Mesendoderm (in vitro differentiated cells): ENCODE results near the gene SLC26A3.

ENCODE experiments used
- DNase-seq: peaks from one replicate; pipeline ENCODE4 v3.0.0; 2013
- H2AK5ac ChIP-seq: 2 replicates; pipeline ENCODE4 v1.6.1; 2013; ENCODE audit warnings: low read length, inconsistent platforms
- H2BK120ac ChIP-seq: 2 replicates; pipeline ENCODE4 v1.6.1; 2013; ENCODE audit warnings: low read depth, mild to moderate bottlenecking, low read length, moderate library complexity, mixed read lengths
- H2BK15ac ChIP-seq: replicated peaks from 2 replicates; pipeline ENCODE4 v1.6.1; 2013; ENCODE audit warnings: low read depth, mild to moderate bottlenecking, moderate library complexity
- H2BK5ac ChIP-seq: 2 replicates; pipeline ENCODE4 v1.6.1; 2013; ENCODE audit warnings: low read length, inconsistent platforms
- H3K18ac ChIP-seq: 2 replicates; pipeline ENCODE4 v1.6.1; 2013; ENCODE audit warnings: mild to moderate bottlenecking, low read length, mixed read lengths
- H3K23ac ChIP-seq: one replicate; pipeline ENCODE4 v1.6.1; 2013; ENCODE audit warnings: low read length
- H3K27ac ChIP-seq: 2 replicates; pipeline ENCODE4 v1.5.1; 2013; ENCODE audit warnings: low read depth, mild to moderate bottlenecking, inconsistent platforms, low read length, moderate library complexity
- H3K27me3 ChIP-seq: 2 replicates; pipeline ENCODE4 v1.6.1; 2013; ENCODE audit warnings: low read length, control low read depth, mild to moderate bottlenecking, inconsistent platforms; ENCODE audit not compliant: insufficient read depth, poor library complexity
- H3K36me3 ChIP-seq: 2 replicates; pipeline ENCODE4 v1.6.1; 2013; ENCODE audit warnings: low read length, inconsistent platforms; ENCODE audit not compliant: control insufficient read depth, insufficient read depth
- H3K4ac ChIP-seq: one replicate; pipeline ENCODE4 v1.6.1; 2013; ENCODE audit warnings: low read depth, mild to moderate bottlenecking, low read length, moderate library complexity
- H3K4me1 ChIP-seq: 2 replicates; pipeline ENCODE4 v1.6.1; 2013; ENCODE audit warnings: low read depth, low read length, inconsistent platforms; ENCODE audit not compliant: control insufficient read depth
- H3K4me2 ChIP-seq: 2 replicates; pipeline ENCODE4 v1.6.1; 2013; ENCODE audit warnings: low read length
- H3K4me3 ChIP-seq: 2 replicates; pipeline ENCODE4 v1.5.1; 2013; ENCODE audit warnings: mild to moderate bottlenecking, low read length
- H3K56ac ChIP-seq: one replicate; pipeline ENCODE4 v1.6.1; 2013; ENCODE audit warnings: low read length
- H3K79me1 ChIP-seq: 2 replicates; pipeline ENCODE4 v1.6.1; 2013; ENCODE audit warnings: low read length, inconsistent platforms
- H3K79me2 ChIP-seq: 2 replicates; pipeline ENCODE4 v1.6.1; 2013; ENCODE audit warnings: mild to moderate bottlenecking, low read length; ENCODE audit not compliant: control insufficient read depth, insufficient read depth
- H3K9ac ChIP-seq: 2 replicates; pipeline ENCODE4 v1.6.1; 2013; ENCODE audit warnings: low read length, inconsistent platforms
- H4K5ac ChIP-seq: one replicate; pipeline ENCODE4 v1.6.1; 2013; ENCODE audit warnings: low read length
- H4K8ac ChIP-seq: one replicate; pipeline ENCODE4 v1.6.1; 2013; ENCODE audit warnings: low read depth, mild to moderate bottlenecking, control low read depth, low read length, moderate library complexity
- WGBS: extraction: QIAGEN DNeasy Blood & Tissue Kit; methylation state at CpG from one replicate; pipeline ENCODE4 v1.1.7; 2013; ENCODE audit warnings: low lambda C conversion rate, missing lambda C conversion rate; ENCODE audit not compliant: insufficient coverage; ENCODE audit errors: extremely low coverage; 5-methylcytosine and 5-hydroxymethylcytosine counted together

SLC26A3 gene

GRCh38 chr7:107816011-107816566 is 13.1 kb upstream of the SLC26A3 start:
- Histone ChIP-seq H4K5ac (no peak overlapping the region), H3K79me1 (no peaks in the 10 kb centered on the region), H3K23ac (no peak overlapping the region), H3K9ac (no peak overlapping the region), H2BK15ac (no peak overlapping the region), H2BK5ac (no peak overlapping the region), H3K27ac (no peak overlapping the region), H2AK5ac (no peak overlapping the region), H2BK120ac (no peak overlapping the region), H3K4me3 (no peak overlapping the region), H3K56ac (no peak overlapping the region), H3K4ac (no peak overlapping the region), H3K18ac (no peak overlapping the region), H4K8ac (no peak overlapping the region), H3K36me3 (no peaks in the 10 kb centered on the region), H3K4me2 (no peak overlapping the region), H3K79me2 (no peaks in the 10 kb centered on the region), H3K4me1 (no peaks in the 10 kb centered on the region), H3K27me3 (no peaks in the 10 kb centered on the region)
- DNase-seq, result no peak
- no CpG with 5 or more reads among the region's 6 CpGs for WGBS

- H4K5ac ChIP-seq, result no peak overlapping the region
- H2BK5ac ChIP-seq, result no peak overlapping the region
- no peaks in the 10 kb centered on the region for H3K4me1 ChIP-seq
- H3K4me2 ChIP-seq, result no peak overlapping the region
- no peaks in the 10 kb centered on the region for H3K79me2 ChIP-seq
- no peaks in the 10 kb centered on the region for H3K27me3 ChIP-seq
- no peak overlapping the region for H3K18ac ChIP-seq
- H3K79me1 ChIP-seq, result no peaks in the 10 kb centered on the region
- no peak overlapping the region for H3K56ac ChIP-seq
- H3K4me3 ChIP-seq, result no peak overlapping the region
- DNase-seq, result no peak
- no peak overlapping the region for H3K27ac ChIP-seq
- no peak overlapping the region for H4K8ac ChIP-seq
- H3K4ac ChIP-seq, result no peak overlapping the region
- no peak overlapping the region for H2BK15ac ChIP-seq
- H3K23ac ChIP-seq, result no peak overlapping the region
- H2AK5ac ChIP-seq, result no peak overlapping the region
- WGBS, result no CpG with 5 or more reads among the region's 4 CpGs
- H2BK120ac ChIP-seq, result no peak overlapping the region
- no peaks in the 10 kb centered on the region for H3K36me3 ChIP-seq
- H3K9ac ChIP-seq, result no peak overlapping the region
Measured at GRCh38 chr7:107815254-107815882, 12.3 kb upstream of the SLC26A3 start.

GRCh38 chr7:107813524-107813923 is 10.5 kb upstream of the SLC26A3 start:
- Histone ChIP-seq H3K79me1 (no peaks in the 10 kb centered on the region), H3K9ac (no peak overlapping the region), H2AK5ac (no peak overlapping the region), H4K8ac (no peak overlapping the region), H2BK5ac (no peak overlapping the region), H3K56ac (no peak overlapping the region), H3K4me3 (no peak overlapping the region), H3K18ac (no peak overlapping the region), H2BK15ac (no peak overlapping the region), H3K27me3 (no peaks in the 10 kb centered on the region), H2BK120ac (no peak overlapping the region), H3K4me1 (no peaks in the 10 kb centered on the region), H3K36me3 (no peaks in the 10 kb centered on the region), H4K5ac (no peak overlapping the region), H3K23ac (no peak overlapping the region), H3K4ac (no peak overlapping the region), H3K4me2 (no peak overlapping the region), H3K27ac (no peak overlapping the region), H3K79me2 (no peaks in the 10 kb centered on the region)
- no peak for DNase-seq
- no CpG with 5 or more reads among the region's 3 CpGs for WGBS

GRCh38 chr7:107811934-107812333 is 8.9 kb upstream of the SLC26A3 start:
- DNase-seq, result no peak
- Histone ChIP-seq H3K9ac (no peak overlapping the region), H3K79me2 (no peaks in the 10 kb centered on the region), H3K56ac (no peak overlapping the region), H4K5ac (no peak overlapping the region), H3K27ac (no peak overlapping the region), H3K36me3 (no peaks in the 10 kb centered on the region), H3K4ac (no peak overlapping the region), H2BK120ac (no peak overlapping the region), H3K23ac (no peak overlapping the region), H3K4me3 (no peak overlapping the region), H2BK15ac (no peak overlapping the region), H2BK5ac (no peak overlapping the region), H3K18ac (no peak overlapping the region), H3K4me1 (no peaks in the 10 kb centered on the region), H4K8ac (no peak overlapping the region), H3K27me3 (no peaks in the 10 kb centered on the region), H3K79me1 (no peaks in the 10 kb centered on the region), H3K4me2 (no peak overlapping the region), H2AK5ac (no peak overlapping the region)
- no CpG with 5 or more reads among the region's 5 CpGs for WGBS

GRCh38 chr7:107810626-107811025 is 7.6 kb upstream of the SLC26A3 start:
- no peak overlapping the region for H4K5ac ChIP-seq
- no CpG with 5 or more reads among the region's 3 CpGs for WGBS

GRCh38 chr7:107809179-107809578 is 6.2 kb upstream of the SLC26A3 start:
- WGBS, result no CpG with 5 or more reads among the region's 4 CpGs
- Histone ChIP-seq H4K8ac (no peak overlapping the region), H3K4me1 (no peaks in the 10 kb centered on the region), H3K9ac (no peak overlapping the region), H3K23ac (no peak overlapping the region), H3K18ac (no peak overlapping the region), H3K79me2 (no peaks in the 10 kb centered on the region), H2AK5ac (no peak overlapping the region), H4K5ac (no peak overlapping the region), H3K36me3 (no peaks in the 10 kb centered on the region), H2BK5ac (no peak overlapping the region), H2BK15ac (no peak overlapping the region), H3K79me1 (no peaks in the 10 kb centered on the region), H3K27ac (no peak overlapping the region), H3K4ac (no peak overlapping the region), H2BK120ac (no peak overlapping the region), H3K56ac (no peak overlapping the region), H3K4me3 (no peak overlapping the region), H3K4me2 (no peak overlapping the region), H3K27me3 (no peaks in the 10 kb centered on the region)
- no peak for DNase-seq

More at GRCh38 chr7:107810626-107811025, 7.6 kb upstream of the SLC26A3 start:
- no peak overlapping the region for H3K4me3 ChIP-seq
- H3K23ac ChIP-seq, result no peak overlapping the region
- no peaks in the 10 kb centered on the region for H3K79me2 ChIP-seq
- H3K4ac ChIP-seq, result no peak overlapping the region
- H2BK120ac ChIP-seq, result no peak overlapping the region
- no peak overlapping the region for H3K18ac ChIP-seq
- no peak overlapping the region for H3K4me2 ChIP-seq
- H3K27ac ChIP-seq, result no peak overlapping the region
- no peak overlapping the region for H2BK15ac ChIP-seq
- no peak overlapping the region for H2AK5ac ChIP-seq
- H3K9ac ChIP-seq, result no peak overlapping the region
- no peaks in the 10 kb centered on the region for H3K79me1 ChIP-seq
- no peak overlapping the region for H4K8ac ChIP-seq
- peak; percentile 22 for DNase-seq
- H3K4me1 ChIP-seq, result no peaks in the 10 kb centered on the region
- H3K36me3 ChIP-seq, result no peaks in the 10 kb centered on the region
- no peak overlapping the region for H2BK5ac ChIP-seq
- no peaks in the 10 kb centered on the region for H3K27me3 ChIP-seq
- H3K56ac ChIP-seq, result no peak overlapping the region
